Activated CD4-positive, alpha-beta T cell treated with anti-CD3 and anti-CD28 coated beads, Interleukin-2, amount 10 ng/mL, durations not matched to agents 7 days and 5 days (primary cell): ENCODE data around the gene FBXO42. TPM values are rescaled to one million over a fixed set of nuclear protein-coding genes. Genes with fewer than 3 reads are reported as not detected.

Experiments used
- CTCF ChIA-PET: fragments of 350-600 bp; sonication (Branson Sonifier 250); formaldehyde crosslinking; loops from one replicate; lab custom pipeline; 2021; ENCODE audit warnings: antibody characterized with exemption; lab: Charles Lee
- POLR2A ChIA-PET: fragments of 350-600 bp; sonication (Branson Sonifier 250); formaldehyde crosslinking; loops from one replicate; lab custom pipeline; 2021; ENCODE audit warnings: antibody characterized with exemption; lab: Charles Lee
- DNase-seq: peaks from one replicate; pipeline ENCODE4 v3.0.0-alpha.2; 2020
- H3K27ac Mint-ChIP-seq: one replicate; pipeline ENCODE4 v1.8.0; 2021; ENCODE audit warnings: mild to moderate bottlenecking, moderate library complexity, mixed read lengths
- H3K27me3 Mint-ChIP-seq: one replicate; pipeline ENCODE4 v1.8.0; 2021; ENCODE audit warnings: mixed read lengths
- H3K36me3 Mint-ChIP-seq: one replicate; pipeline ENCODE4 v1.8.0; 2021; ENCODE audit warnings: low read depth, mixed read lengths
- H3K4me1 Mint-ChIP-seq: one replicate; pipeline ENCODE4 v1.8.0; 2021; ENCODE audit warnings: mixed read lengths
- H3K4me3 Mint-ChIP-seq: one replicate; pipeline ENCODE4 v1.8.0; 2021; ENCODE audit warnings: mild to moderate bottlenecking, moderate library complexity, mixed read lengths
- H3K9me3 Mint-ChIP-seq: one replicate; pipeline ENCODE4 v1.8.0; 2021; ENCODE audit warnings: mixed read lengths
- total RNA-seq, 2 experiments: library from RNA; stranded (reverse); gene quantifications; one replicate each; pipeline ENCODE4 v1.2.3, GENCODE V29; 2021

FBXO42 gene
- total RNA-seq, 2 experiments from 2014 or later: 15.5 to 19.3 TPM

- POLR2A ChIA-PET: interaction anchor here (1.4 kb wide), 1 partner anchor 11 kb away, joined by 8 read pairs; no protein-coding TSS in a partner anchor
- peak overlapping the region; percentile 89 for H3K4me3 Mint-ChIP-seq
- no peak for DNase-seq
- CTCF ChIA-PET: interaction anchor here (2.3 kb wide), 1 partner anchor 11 kb away, joined by 11 read pairs; no protein-coding TSS in a partner anchor
- no peaks in the 10 kb centered on the region for H3K27me3 Mint-ChIP-seq
- peaks cover 2% of the 10 kb centered on the region for H3K36me3 Mint-ChIP-seq
- H3K4me1 Mint-ChIP-seq: peaks cover 11% of the 10 kb centered on the region
- no peaks in the 10 kb centered on the region for H3K9me3 Mint-ChIP-seq
- H3K27ac Mint-ChIP-seq: peak overlapping the region; percentile 99
Measured at GRCh38 chr1:16205891-16206546, 146.3 kb downstream of the FBXO42 start.

GRCh38 chr1:16205334-16205671 is 147.0 kb downstream of the FBXO42 start:
- H3K27ac Mint-ChIP-seq: no peak overlapping the region
- peaks cover 11% of the 10 kb centered on the region for H3K4me1 Mint-ChIP-seq
- ChIA-PET CTCF (interaction anchor here (1.0 to 1.4 kb wide), 4 partner anchors 12 to 158 kb away, joined by 3 to 7 read pairs (median 6); no protein-coding TSS in a partner anchor), POLR2A (no interaction called here)
- H3K4me3 Mint-ChIP-seq: no peak overlapping the region
- no peaks in the 10 kb centered on the region for H3K27me3 Mint-ChIP-seq
- DNase-seq: no peak
- H3K36me3 Mint-ChIP-seq: peaks cover 2% of the 10 kb centered on the region
- no peaks in the 10 kb centered on the region for H3K9me3 Mint-ChIP-seq

DNA sequence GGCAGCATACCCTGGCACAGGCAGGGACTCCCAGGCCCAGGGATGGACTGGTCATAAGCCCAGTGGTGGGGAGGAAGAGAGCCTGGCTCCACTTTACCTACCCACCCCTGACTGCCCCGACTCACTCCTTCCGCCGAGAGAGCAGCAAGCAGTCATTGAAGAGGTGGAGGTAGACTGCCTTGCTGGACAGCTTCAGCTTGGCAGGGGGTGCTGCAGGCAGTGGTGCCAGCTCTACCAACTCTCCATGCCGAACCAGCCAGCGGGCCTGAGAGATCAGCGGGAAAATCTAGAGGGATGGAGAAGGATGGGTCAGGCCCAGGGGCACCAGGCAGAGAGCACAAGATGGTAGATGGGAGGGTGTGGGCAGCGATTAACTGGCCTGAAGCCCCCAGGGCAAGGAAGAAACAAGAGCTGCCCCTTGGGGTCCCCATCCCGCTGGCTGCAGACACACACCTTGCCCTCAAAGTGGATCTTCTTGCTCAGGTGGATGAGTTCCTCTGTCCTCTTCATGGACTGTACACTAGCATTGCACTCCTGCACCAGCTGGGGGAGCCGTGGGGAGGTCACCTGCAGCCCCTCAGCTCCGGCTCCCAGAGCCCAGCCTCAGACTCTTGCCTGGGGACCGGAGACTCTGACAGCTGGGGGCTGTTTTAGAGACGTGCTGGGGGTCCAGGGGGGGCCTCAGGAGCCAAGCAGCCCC is 147.5 kb downstream of the FBXO42 start:
- peaks cover 2% of the 10 kb centered on the region for H3K36me3 Mint-ChIP-seq
- ChIA-PET CTCF (interaction anchor here (0.5 to 1.4 kb wide), 7 partner anchors 12 to 158 kb away, joined by 3 to 7 read pairs (median 3); no protein-coding TSS in a partner anchor), POLR2A (no interaction called here)
- peak overlapping the region; percentile 52 for H3K4me3 Mint-ChIP-seq
- H3K9me3 Mint-ChIP-seq: no peaks in the 10 kb centered on the region
- peak; percentile 49 for DNase-seq
- no peaks in the 10 kb centered on the region for H3K27me3 Mint-ChIP-seq
- peaks cover 11% of the 10 kb centered on the region for H3K4me1 Mint-ChIP-seq
- peak overlapping the region; percentile 50 for H3K27ac Mint-ChIP-seq

DNA sequence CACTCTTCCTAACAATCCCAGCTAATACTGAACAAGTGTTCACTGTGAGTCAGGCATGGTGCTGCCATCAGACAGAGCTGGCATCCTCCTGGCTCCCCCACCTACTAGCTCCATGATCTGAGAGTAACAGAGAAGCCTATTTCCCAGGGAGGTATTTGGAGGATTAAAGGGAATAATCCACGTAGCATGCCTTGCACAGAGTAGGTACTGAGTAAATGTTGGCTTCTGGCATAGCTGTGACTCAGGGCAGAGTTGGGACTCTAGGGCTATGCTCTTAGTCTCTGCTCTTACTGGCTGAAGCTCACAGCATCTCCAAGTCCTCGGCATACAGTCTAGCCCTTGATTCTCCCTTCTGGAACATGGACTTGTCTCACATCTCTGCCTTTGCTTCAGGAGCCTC is 148.1 kb downstream of the FBXO42 start:
- no peak for DNase-seq
- H3K36me3 Mint-ChIP-seq: peaks cover 2% of the 10 kb centered on the region
- H3K9me3 Mint-ChIP-seq: no peaks in the 10 kb centered on the region
- POLR2A ChIA-PET: no interaction called here
- no peaks in the 10 kb centered on the region for H3K27me3 Mint-ChIP-seq
- no peak overlapping the region for H3K27ac Mint-ChIP-seq
- CTCF ChIA-PET: interaction anchor here (0.5 to 1.4 kb wide), 5 partner anchors 12 to 159 kb away, joined by 3 to 7 read pairs (median 3); no protein-coding TSS in a partner anchor
- peaks cover 12% of the 10 kb centered on the region for H3K4me1 Mint-ChIP-seq
- H3K4me3 Mint-ChIP-seq: no peak overlapping the region

DNA sequence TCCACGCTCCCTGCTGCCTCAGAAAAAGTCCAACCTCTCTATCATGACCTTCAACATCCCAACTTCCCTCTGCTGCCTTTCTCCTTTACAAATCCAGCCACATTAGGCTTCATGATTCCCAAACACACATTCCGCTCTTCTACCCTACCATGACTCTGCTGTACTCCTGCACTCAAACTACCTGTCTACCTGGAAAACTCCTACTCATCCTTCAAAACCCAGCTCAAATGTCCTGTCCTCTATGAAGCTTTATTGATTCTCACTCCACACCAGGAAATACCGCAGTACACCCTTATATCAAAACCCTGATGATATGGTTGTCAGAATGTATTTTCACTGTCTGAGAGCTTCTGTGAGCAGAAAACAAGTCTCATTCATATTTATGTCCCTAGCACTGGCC is 148.7 kb downstream of the FBXO42 start:
- Mint-ChIP-seq H3K27me3 (no peaks in the 10 kb centered on the region), H3K4me1 (peaks cover 16% of the 10 kb centered on the region), H3K27ac (no peak overlapping the region), H3K4me3 (no peak overlapping the region), H3K9me3 (no peaks in the 10 kb centered on the region), H3K36me3 (peaks cover 2% of the 10 kb centered on the region)
- CTCF ChIA-PET: interaction anchor here (0.7 to 1.0 kb wide), 3 partner anchors 13 to 125 kb away, joined by 3 read pairs; no protein-coding TSS in a partner anchor
- POLR2A ChIA-PET: no interaction called here
- DNase-seq: no peak

- ChIA-PET CTCF (interaction anchor here (0.6 to 1.5 kb wide), 5 partner anchors 9 to 372 kb away, joined by 3 read pairs; no protein-coding TSS in a partner anchor), POLR2A (no interaction called here)
- Mint-ChIP-seq H3K4me1 (peaks cover 16% of the 10 kb centered on the region), H3K27ac (no peak overlapping the region), H3K9me3 (no peaks in the 10 kb centered on the region), H3K36me3 (peaks cover 2% of the 10 kb centered on the region), H3K27me3 (no peaks in the 10 kb centered on the region), H3K4me3 (no peak overlapping the region)
- no peak for DNase-seq
Measured at GRCh38 chr1:16202281-16203210, 149.7 kb downstream of the FBXO42 start.

GRCh38 chr1:16199700-16200099 is 152.6 kb downstream of the FBXO42 start:
- Mint-ChIP-seq H3K36me3 (peaks cover 2% of the 10 kb centered on the region), H3K9me3 (no peaks in the 10 kb centered on the region), H3K27me3 (no peaks in the 10 kb centered on the region), H3K4me3 (no peak overlapping the region), H3K27ac (peak overlapping the region; percentile 46), H3K4me1 (peaks cover 7% of the 10 kb centered on the region)
- ChIA-PET POLR2A (no interaction called here), CTCF (interaction anchor here (1.3 to 2.2 kb wide), 3 partner anchors 65 to 126 kb away, joined by 3 to 9 read pairs (median 3); no protein-coding TSS in a partner anchor)
- no peak for DNase-seq

GRCh38 chr1:16199157-16199501 is 153.2 kb downstream of the FBXO42 start:
- H3K27me3 Mint-ChIP-seq: peaks cover 2% of the 10 kb centered on the region
- peaks cover 2% of the 10 kb centered on the region for H3K36me3 Mint-ChIP-seq
- no peak overlapping the region for H3K4me3 Mint-ChIP-seq
- H3K4me1 Mint-ChIP-seq: peaks cover 6% of the 10 kb centered on the region
- CTCF ChIA-PET: interaction anchor here (1.3 to 2.2 kb wide), 2 partner anchors 66 to 120 kb away, joined by 3 to 9 read pairs; no protein-coding TSS in a partner anchor
- H3K27ac Mint-ChIP-seq: no peak overlapping the region
- no peaks in the 10 kb centered on the region for H3K9me3 Mint-ChIP-seq
- POLR2A ChIA-PET: interaction anchor here (0.6 kb wide), 1 partner anchor 28 kb away, joined by 7 read pairs; no protein-coding TSS in a partner anchor
- DNase-seq: no peak

DNA sequence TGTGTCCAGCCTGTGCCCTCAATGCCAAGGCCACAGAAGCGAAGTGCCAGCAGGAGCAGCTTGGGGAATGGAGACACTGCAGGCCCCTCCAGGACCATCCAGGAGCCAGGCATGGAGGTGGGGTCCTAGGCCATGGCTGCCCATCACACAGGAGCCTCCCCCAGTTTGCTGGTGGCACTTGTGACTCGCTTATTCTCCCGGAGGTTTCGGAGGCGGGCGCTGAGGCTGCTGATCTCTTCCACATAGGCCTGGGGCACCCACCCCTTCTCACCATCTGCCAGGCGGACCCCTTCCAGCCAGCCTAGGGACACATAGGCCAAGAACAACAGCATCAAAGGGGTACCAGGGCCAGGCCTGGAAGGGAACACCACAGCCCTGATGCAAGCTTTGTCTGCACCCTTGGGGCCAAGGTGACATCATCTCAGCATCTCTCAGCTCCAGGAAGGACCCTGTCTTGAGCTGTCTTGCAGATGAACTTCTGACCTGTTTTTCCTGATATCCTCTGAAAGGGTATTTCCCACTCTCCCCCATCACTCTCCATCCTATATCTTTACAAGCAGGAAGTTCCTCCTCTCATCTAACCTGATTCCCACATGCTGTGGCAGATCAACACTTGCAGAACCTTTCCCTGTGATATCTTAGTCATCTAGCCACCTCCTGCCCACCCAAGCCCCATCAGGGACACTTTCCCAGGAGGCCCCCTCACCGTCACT is 153.7 kb downstream of the FBXO42 start:
- H3K36me3 Mint-ChIP-seq: peaks cover 2% of the 10 kb centered on the region

DNA sequence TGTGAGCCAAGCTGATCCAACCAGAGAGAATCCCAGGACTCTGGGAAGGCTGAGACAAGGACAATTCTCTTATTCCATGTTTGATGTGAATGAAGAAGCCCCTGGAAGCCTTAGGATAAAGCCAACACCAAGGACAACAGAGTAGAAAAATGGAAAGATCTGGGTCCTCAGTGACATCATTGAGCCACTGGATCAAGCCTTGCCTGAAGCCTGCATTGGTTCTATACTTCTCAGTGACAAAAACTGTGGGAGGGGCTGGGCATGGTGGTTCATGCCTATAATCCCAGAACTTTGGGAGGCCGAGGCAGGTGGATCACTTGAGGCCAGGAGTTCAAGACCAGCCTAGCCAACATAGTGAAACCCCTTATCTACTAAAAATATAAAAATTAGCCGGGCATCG is 155.4 kb downstream of the FBXO42 start:
- H3K9me3 Mint-ChIP-seq: no peaks in the 10 kb centered on the region
- no peak for DNase-seq
- peaks cover 2% of the 10 kb centered on the region for H3K27me3 Mint-ChIP-seq
- H3K4me3 Mint-ChIP-seq: no peak overlapping the region
- CTCF ChIA-PET: no interaction called here
- H3K36me3 Mint-ChIP-seq: no peaks in the 10 kb centered on the region
- POLR2A ChIA-PET: no interaction called here
- H3K27ac Mint-ChIP-seq: no peak overlapping the region
- peaks cover 6% of the 10 kb centered on the region for H3K4me1 Mint-ChIP-seq

More for the DNA sequence above, 153.7 kb downstream of the FBXO42 start:
- ChIA-PET POLR2A (interaction anchor here (0.6 kb wide), 1 partner anchor 29 kb away, joined by 7 read pairs; no protein-coding TSS in a partner anchor), CTCF (interaction anchor here (0.6 to 2.2 kb wide), 3 partner anchors 66 to 354 kb away, joined by 3 to 9 read pairs (median 4); no protein-coding TSS in a partner anchor)
- Mint-ChIP-seq H3K9me3 (no peaks in the 10 kb centered on the region), H3K4me1 (peaks cover 6% of the 10 kb centered on the region), H3K4me3 (no peak overlapping the region), H3K27me3 (peaks cover 2% of the 10 kb centered on the region), H3K27ac (no peak overlapping the region)
- no peak for DNase-seq
